ENCODE results near the gene MEGF9. TPM values are rescaled to one million over a fixed set of nuclear protein-coding genes. Genes with fewer than 3 reads are reported as not detected.

MEGF9 gene
- total RNA-seq, 2 donors from 2014 or later, result 5.0 to 10.7 TPM

DNA sequence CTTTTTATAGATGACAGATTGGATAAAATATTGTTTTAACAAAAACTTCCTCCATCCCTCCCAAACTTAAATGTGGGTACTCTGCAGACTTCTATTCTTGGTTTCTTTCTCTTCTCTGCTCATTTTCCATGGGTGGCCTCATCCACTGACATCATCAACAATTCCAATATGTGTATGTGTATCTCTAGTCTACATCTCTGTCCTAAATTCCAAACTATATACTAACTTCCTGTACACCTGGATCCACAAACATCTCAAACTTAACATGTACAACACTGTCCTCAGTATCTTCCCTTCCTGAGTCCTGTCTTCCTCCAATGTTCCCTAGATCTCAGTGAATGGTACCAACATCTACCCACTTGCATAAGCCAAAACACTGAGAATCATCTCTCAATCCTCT is 105.8 kb downstream of the MEGF9 start:
- no peak overlapping the region for H3K27ac Mint-ChIP-seq
- no peaks in the 10 kb centered on the region for H3K9me3 Mint-ChIP-seq
- H3K36me3 ChIP-seq (ENCODE audit: control insufficient read depth, insufficient read depth, low read length), result peaks cover 32% of the 10 kb centered on the region
- no peaks in the 10 kb centered on the region for H3K27me3 Mint-ChIP-seq (ENCODE audit: insufficient read depth)
- no peak overlapping the region for H3K27ac ChIP-seq (ENCODE audit: low read depth, low read length)
- no peak overlapping the region for H3K4me3 Mint-ChIP-seq
- H3K4me3 ChIP-seq (ENCODE audit: low read length), result no peak overlapping the region
- peaks cover 3% of the 10 kb centered on the region for H3K4me1 Mint-ChIP-seq
- TF ChIP-seq, protein P1, sequence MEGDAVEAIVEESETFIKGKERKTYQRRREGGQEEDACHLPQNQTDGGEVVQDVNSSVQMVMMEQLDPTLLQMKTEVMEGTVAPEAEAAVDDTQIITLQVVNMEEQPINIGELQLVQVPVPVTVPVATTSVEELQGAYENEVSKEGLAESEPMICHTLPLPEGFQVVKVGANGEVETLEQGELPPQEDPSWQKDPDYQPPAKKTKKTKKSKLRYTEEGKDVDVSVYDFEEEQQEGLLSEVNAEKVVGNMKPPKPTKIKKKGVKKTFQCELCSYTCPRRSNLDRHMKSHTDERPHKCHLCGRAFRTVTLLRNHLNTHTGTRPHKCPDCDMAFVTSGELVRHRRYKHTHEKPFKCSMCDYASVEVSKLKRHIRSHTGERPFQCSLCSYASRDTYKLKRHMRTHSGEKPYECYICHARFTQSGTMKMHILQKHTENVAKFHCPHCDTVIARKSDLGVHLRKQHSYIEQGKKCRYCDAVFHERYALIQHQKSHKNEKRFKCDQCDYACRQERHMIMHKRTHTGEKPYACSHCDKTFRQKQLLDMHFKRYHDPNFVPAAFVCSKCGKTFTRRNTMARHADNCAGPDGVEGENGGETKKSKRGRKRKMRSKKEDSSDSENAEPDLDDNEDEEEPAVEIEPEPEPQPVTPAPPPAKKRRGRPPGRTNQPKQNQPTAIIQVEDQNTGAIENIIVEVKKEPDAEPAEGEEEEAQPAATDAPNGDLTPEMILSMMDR (conservative IDR thresholded peaks at IDR 0.05), result no peak
- H3K4me1 ChIP-seq (ENCODE audit: control insufficient read depth, insufficient read depth, low read length), result no peaks in the 10 kb centered on the region
- DNase-seq, result no peak
- no peak overlapping the region for H3K9ac ChIP-seq (ENCODE audit: extremely low read depth, low read length, poor library complexity, severe bottlenecking)
- peaks cover 11% of the 10 kb centered on the region for H3K36me3 Mint-ChIP-seq (ENCODE audit: low read depth)
- no peaks in the 10 kb centered on the region for H3K27me3 ChIP-seq (ENCODE audit: control insufficient read depth, insufficient read depth, low read length, poor library complexity, severe bottlenecking)
- no peaks in the 10 kb centered on the region for H3K9me3 ChIP-seq (ENCODE audit: control insufficient read depth, low read length)

DNA sequence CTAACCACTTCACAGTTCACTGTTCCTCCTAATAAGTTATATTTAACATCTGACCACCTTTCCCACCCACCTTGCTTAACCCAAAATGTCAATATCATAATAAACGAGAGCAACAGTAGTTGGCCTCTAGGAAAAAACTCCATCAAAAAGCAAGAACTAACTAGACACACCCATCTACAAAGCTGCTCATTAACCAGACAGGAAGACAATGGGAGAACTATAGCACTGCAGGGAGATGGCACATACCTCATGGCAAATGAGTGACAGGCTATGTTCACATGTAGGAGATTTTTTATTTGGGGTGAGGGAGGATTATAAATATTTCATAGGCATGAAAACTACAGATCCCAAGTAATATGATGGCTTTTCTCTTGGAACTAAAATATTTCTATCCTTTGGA is 110.7 kb downstream of the MEGF9 start:
- Mint-ChIP-seq H3K9me3 (no peaks in the 10 kb centered on the region), H3K4me3 (no peak overlapping the region), H3K36me3 (ENCODE audit: low read depth) (peaks cover 11% of the 10 kb centered on the region), H3K27ac (no peak overlapping the region), H3K27me3 (ENCODE audit: insufficient read depth) (no peaks in the 10 kb centered on the region), H3K4me1 (no peaks in the 10 kb centered on the region)
- H3K36me3 ChIP-seq (ENCODE audit: control insufficient read depth, insufficient read depth, low read length), result peaks cover 32% of the 10 kb centered on the region
- WGBS, 2 experiments (ENCODE audit: insufficient coverage in 1 of 2, insufficient read length in 1 of 2), result 96% methylated on average over 1 of the region's 1 CpG; no CpG with 5 or more reads in 1 of the 2 experiments
- no peak for DNase-seq
- no peak overlapping the region for H3K4me3 ChIP-seq (ENCODE audit: low read length)
- H3K9me3 ChIP-seq (ENCODE audit: control insufficient read depth, low read length), result no peaks in the 10 kb centered on the region
- no peak overlapping the region for H3K27ac ChIP-seq (ENCODE audit: low read depth, low read length)
- no peak overlapping the region for H3K9ac ChIP-seq (ENCODE audit: extremely low read depth, low read length, poor library complexity, severe bottlenecking)
- TF ChIP-seq, protein P1 (conservative IDR thresholded peaks at IDR 0.05), result no peak
- no peaks in the 10 kb centered on the region for H3K4me1 ChIP-seq (ENCODE audit: control insufficient read depth, insufficient read depth, low read length)
- H3K27me3 ChIP-seq (ENCODE audit: control insufficient read depth, insufficient read depth, low read length, poor library complexity, severe bottlenecking), result no peaks in the 10 kb centered on the region

DNA sequence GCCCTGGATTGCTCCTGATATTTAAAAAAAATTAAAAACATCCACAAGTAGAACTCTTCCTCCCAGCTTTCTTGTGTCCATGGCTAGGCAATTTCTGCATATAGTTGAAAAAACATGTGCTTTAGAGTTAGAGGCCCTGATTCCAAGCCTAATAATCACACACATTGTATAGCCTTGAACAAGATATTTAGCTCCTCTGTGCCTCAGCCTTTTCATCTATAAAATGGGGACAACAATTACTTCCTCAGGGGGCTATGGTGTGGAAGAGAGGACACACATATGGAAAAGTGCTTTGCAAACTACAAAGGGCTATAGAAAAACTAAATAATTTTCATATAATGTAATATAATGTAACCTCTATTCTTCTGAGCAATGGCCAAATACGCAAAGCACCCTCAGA is 111.3 kb downstream of the MEGF9 start:
- TF ChIP-seq, protein P1 (conservative IDR thresholded peaks at IDR 0.05), result no peak
- Histone ChIP-seq H3K9ac (ENCODE audit: extremely low read depth, low read length, poor library complexity, severe bottlenecking) (no peak overlapping the region), H3K4me3 (ENCODE audit: low read length) (no peak overlapping the region), H3K27me3 (ENCODE audit: control insufficient read depth, insufficient read depth, low read length, poor library complexity, severe bottlenecking) (no peaks in the 10 kb centered on the region), H3K4me1 (ENCODE audit: control insufficient read depth, insufficient read depth, low read length) (no peaks in the 10 kb centered on the region), H3K36me3 (ENCODE audit: control insufficient read depth, insufficient read depth, low read length) (peaks cover 32% of the 10 kb centered on the region), H3K9me3 (ENCODE audit: control insufficient read depth, low read length) (no peaks in the 10 kb centered on the region), H3K27ac (ENCODE audit: low read depth, low read length) (no peak overlapping the region)
- Mint-ChIP-seq H3K4me1 (no peaks in the 10 kb centered on the region), H3K27ac (no peak overlapping the region), H3K4me3 (no peak overlapping the region), H3K9me3 (no peaks in the 10 kb centered on the region), H3K36me3 (ENCODE audit: low read depth) (peaks cover 11% of the 10 kb centered on the region), H3K27me3 (ENCODE audit: insufficient read depth) (no peaks in the 10 kb centered on the region)
- no peak for DNase-seq
- 89% methylated on average over 1 of the region's 1 CpG; no CpG with 5 or more reads in 1 of the 2 experiments for WGBS, 2 experiments (ENCODE audit: insufficient coverage in 1 of 2, insufficient read length in 1 of 2)
